Heart left ventricle (tissue), 16 donors: ENCODE data around the gene PTPRJ. TPM values are rescaled to one million over a fixed set of nuclear protein-coding genes. Genes with fewer than 3 reads are reported as not detected.

ENCODE experiments used
- ATAC-seq, 4 donors: fragments of 200-7000 bp; cut with Tn5 transposase; one replicate each; pipeline ENCODE4 v1.9.1; 2020 to 2022; ENCODE audit warnings: moderate library complexity in 4 of 4, mild to moderate bottlenecking in 3 of 4, moderate number of reproducible peaks in 1 of 4
- DNase-seq, 5 donors: peaks; one replicate each; pipeline ENCODE4 v3.0.0-alpha.2; 2020
- H3K27ac ChIP-seq, 12 donors: fragments of 200-600 bp; sonication (generic) in 4 of 12; one replicate each; pipeline versions ENCODE4 v1.5.0 to v1.8.0; 2016 to 2022; ENCODE audit warnings: mild to moderate bottlenecking in 2 of 12
- H3K27me3 ChIP-seq, 9 donors: fragments of 200-600 bp; sonication (generic) in 2 of 9; one replicate each; pipeline versions ENCODE4 v1.5.1 to v1.8.0; 2016 to 2022; ENCODE audit warnings: mild to moderate bottlenecking in 3 of 9
- H3K36me3 ChIP-seq, 9 donors: fragments of 200-600 bp; sonication (generic) in 2 of 9; one replicate each; pipeline versions ENCODE4 v1.5.0 to v1.8.0; 2018 to 2022; ENCODE audit warnings: mild to moderate bottlenecking in 2 of 9
- H3K4me1 ChIP-seq, 12 donors: fragments of 200-600 bp; sonication (generic) in 4 of 12; one replicate each; pipeline versions ENCODE4 v1.5.0 to v1.8.0; 2016 to 2022; ENCODE audit warnings: mild to moderate bottlenecking in 3 of 12
- H3K4me3 ChIP-seq, 12 donors: fragments of 200-600 bp; sonication (generic) in 4 of 12; one replicate each; pipeline versions ENCODE4 v1.5.0 to v1.8.0; 2017 to 2022; ENCODE audit warnings: mild to moderate bottlenecking in 9 of 12, moderate library complexity in 4 of 12
- H3K9me3 ChIP-seq, 12 donors: fragments of 200-600 bp; sonication (generic) in 4 of 12; one replicate each; pipeline versions ENCODE4 v1.5.0 to v1.8.0; 2016 to 2022; ENCODE audit warnings: mild to moderate bottlenecking in 1 of 12
- CTCF ChIP-seq, 12 donors: fragments of 200-600 bp; sonication (generic) in 4 of 12; IDR thresholded peaks; one replicate each; pipeline versions ENCODE4 v1.5.0 to v1.8.0; 2018 to 2022; ENCODE audit warnings: antibody characterized with exemption in 12 of 12, mild to moderate bottlenecking in 5 of 12
- POLR2A ChIP-seq, 2 donors: fragments of 450-650 bp; IDR thresholded peaks; one replicate each; pipeline ENCODE4 v1.6.1; 2017; ENCODE audit warnings: antibody characterized with exemption in 2 of 2, mild to moderate bottlenecking in 2 of 2, moderate library complexity in 2 of 2
- WGBS, 4 donors: extraction: QIAGEN DNeasy Blood & Tissue Kit in 2 of 4; methylation state at CpG; one replicate each; pipeline versions ENCODE4 v1.1.5 to v1.1.7; 2013 to 2018; 5-methylcytosine and 5-hydroxymethylcytosine counted together
- intact Hi-C, 10 donors: fragments of 100-400 bp; cut with DNase I; formaldehyde crosslinking; loops; one replicate each; pipeline versions ENCODE4 v1.11.1 to v1.14.2; 2022
- polyA plus RNA-seq, 2 donors: library from polyadenylated mRNA; stranded (reverse); fragments of 200-250 nt; gene quantifications; one replicate each; pipeline ENCODE4 v1.2.3, GENCODE V29; 2013
- total RNA-seq, 9 donors: library from RNA; depleted of rRNA in 2 of 9; stranded (reverse); fragments of >200 nt in 2 of 9; fragmentation: NEBNext Ultra II Directional in 3 of 9; extraction: Animal tissue kit (Norgen Biotek cat#: 25700) in 3 of 9; gene quantifications; one replicate each; pipeline versions ENCODE4 v1.1.0 to v1.2.4, GENCODE V29; 2016 to 2023
- donor health status: ischemic (EF 13 %, LVEDD 7.1; RV severe dilation, severe dysfunction).
- donor health status: healthy with polysubstance abuse.
- donor health status: DM: no; HTN: yes; CAD: no.
- donor health status: DM: no; HTN: no; CAD: no.
- donor health status: ischemic (EF 25% LVEDD 6.9; RV normal size, moderate dysfunction).
- donor health status: ischemic (EF 25% LVEDD 5.7; RV mildly dilated, moderate dysfunction).
- donor health status: healthy.
- donor health status: DM: yes; HTN: yes; CAD: no.
- donor health status: ischemic (EF 35%, LVEDD 5.7; RV mildly dilated, moderate dysfunction).
- donor health status: nonischemic (EF 11% LVEDD 7.7; RV severe dilation, severe dysfunction).
- donor health status: DM: yes; HTN: yes; CAD: no.
- donor health status: PGD.
- donor health status: ischemic (EF 29% LVEDD 5.4; RV normal size, mild dysfunction).
- donor health status: nonischemic (EF 23%, LVEDD 6.1; RV moderate dilation, normal function).

Gene PTPRJ
- total and polyA plus RNA-seq, 11 donors: 1.2 to 39.0 (median 6.3) TPM

- DNase-seq: no peak
- H3K9me3 ChIP-seq: no peaks in the 10 kb centered on the region
- no peaks in the 10 kb centered on the region for H3K27me3 ChIP-seq
- 82 to 84% (median 83%) methylated on average over 4 of the region's 4 CpGs for WGBS, 4 donors
- no peaks in the 10 kb centered on the region for H3K36me3 ChIP-seq
- peaks cover 0 to 71% (median 20%) of the 10 kb centered on the region in 12 donors for H3K4me1 ChIP-seq
- H3K4me3 ChIP-seq: no peak overlapping the region
- H3K27ac ChIP-seq: no peak overlapping the region
- ATAC-seq: no peak
- no peak for TF ChIP-seq CTCF (IDR thresholded peaks at IDR 0.05)
- intact Hi-C loops: no loop called here
These were observed 56.1 kb downstream of the PTPRJ start for GRCh38 chr11:48036466-48036865.

- ATAC-seq (no peak), DNase-seq (no peak)
- Histone ChIP-seq H3K36me3 (no peaks in the 10 kb centered on the region), H3K4me1 (peaks cover 0 to 70% (median 20%) of the 10 kb centered on the region in 12 donors), H3K27ac (no peak overlapping the region), H3K4me3 (no peak overlapping the region), H3K27me3 (no peaks in the 10 kb centered on the region), H3K9me3 (no peaks in the 10 kb centered on the region)
- intact Hi-C loops: no loop called here
- TF ChIP-seq CTCF (IDR thresholded peaks at IDR 0.05) (no peak), POLR2A (IDR thresholded peaks at IDR 0.05) (no peak)
- WGBS, 4 donors: 88 to 91% (median 90%) methylated on average over 11 of the region's 11 CpGs
These were observed 57.5 kb downstream of the PTPRJ start for GRCh38 chr11:48037709-48038468.

- TF ChIP-seq POLR2A (IDR thresholded peaks at IDR 0.05) (no peak), CTCF (IDR thresholded peaks at IDR 0.05) (no peak)
- H3K4me3 ChIP-seq: no peak overlapping the region
- H3K9me3 ChIP-seq: no peaks in the 10 kb centered on the region
- H3K27ac ChIP-seq: no peak overlapping the region
- intact Hi-C loops: loop anchor here in 1 of 10 donors (10.0 kb wide), 1 partner anchor 64 kb away; no protein-coding TSS in a partner anchor
- WGBS, 4 donors: 87 to 91% (median 90%) methylated on average over 13 of the region's 13 CpGs
- DNase-seq (no peak), ATAC-seq (no peak)
- no peaks in the 10 kb centered on the region for H3K27me3 ChIP-seq
- H3K36me3 ChIP-seq: no peaks in the 10 kb centered on the region
- H3K4me1 ChIP-seq: peaks cover 0 to 70% (median 4%) of the 10 kb centered on the region in 12 donors
These were observed 60.6 kb downstream of the PTPRJ start for GRCh38 chr11:48040830-48041444.

- no peak overlapping the region for H3K27ac ChIP-seq
- no peak for ATAC-seq
- intact Hi-C loops: loop anchor here in 1 of 10 donors (10.0 kb wide), 1 partner anchor 63 kb away; no protein-coding TSS in a partner anchor
These were observed 61.7 kb downstream of the PTPRJ start for GRCh38 chr11:48041877-48042695.

More at GRCh38 chr11:48041877-48042695, 61.7 kb downstream of the PTPRJ start:
- H3K4me3 ChIP-seq: no peak overlapping the region
- peaks cover 0 to 69% (median 0%) of the 10 kb centered on the region in 12 donors for H3K4me1 ChIP-seq
- whole genome bisulfite sequencing, 4 donors: 84 to 89% (median 86%) methylated on average over 5 of the region's 5 CpGs
- TF ChIP-seq POLR2A (IDR thresholded peaks at IDR 0.05): no peak
- no peak for TF ChIP-seq CTCF (IDR thresholded peaks at IDR 0.05)
- H3K27me3 ChIP-seq: no peaks in the 10 kb centered on the region
- no peaks in the 10 kb centered on the region for H3K36me3 ChIP-seq
- no peak for DNase-seq
- H3K9me3 ChIP-seq: no peaks in the 10 kb centered on the region
